Measurements from ENCODE around the gene NFIA.

GRCh38 chr1:61332796-61333195 is 250.4 kb downstream of the NFIA start:
- no peak for TF ChIP-seq CTCF (IDR thresholded peaks at IDR 0.05)
- no peak for TF ChIP-seq POLR2A (IDR thresholded peaks at IDR 0.05)
